NCI-H510A (cell line): ENCODE data around the gene FBXO38.
A peak's percentile ranks its signal among the peaks of the same experiment; 100 is the strongest.

Experiments
- DNase-seq: peaks from one replicate; lab custom pipeline; 2025; lab: John Stamatoyannopoulos, UW

FBXO38 gene, protein sequence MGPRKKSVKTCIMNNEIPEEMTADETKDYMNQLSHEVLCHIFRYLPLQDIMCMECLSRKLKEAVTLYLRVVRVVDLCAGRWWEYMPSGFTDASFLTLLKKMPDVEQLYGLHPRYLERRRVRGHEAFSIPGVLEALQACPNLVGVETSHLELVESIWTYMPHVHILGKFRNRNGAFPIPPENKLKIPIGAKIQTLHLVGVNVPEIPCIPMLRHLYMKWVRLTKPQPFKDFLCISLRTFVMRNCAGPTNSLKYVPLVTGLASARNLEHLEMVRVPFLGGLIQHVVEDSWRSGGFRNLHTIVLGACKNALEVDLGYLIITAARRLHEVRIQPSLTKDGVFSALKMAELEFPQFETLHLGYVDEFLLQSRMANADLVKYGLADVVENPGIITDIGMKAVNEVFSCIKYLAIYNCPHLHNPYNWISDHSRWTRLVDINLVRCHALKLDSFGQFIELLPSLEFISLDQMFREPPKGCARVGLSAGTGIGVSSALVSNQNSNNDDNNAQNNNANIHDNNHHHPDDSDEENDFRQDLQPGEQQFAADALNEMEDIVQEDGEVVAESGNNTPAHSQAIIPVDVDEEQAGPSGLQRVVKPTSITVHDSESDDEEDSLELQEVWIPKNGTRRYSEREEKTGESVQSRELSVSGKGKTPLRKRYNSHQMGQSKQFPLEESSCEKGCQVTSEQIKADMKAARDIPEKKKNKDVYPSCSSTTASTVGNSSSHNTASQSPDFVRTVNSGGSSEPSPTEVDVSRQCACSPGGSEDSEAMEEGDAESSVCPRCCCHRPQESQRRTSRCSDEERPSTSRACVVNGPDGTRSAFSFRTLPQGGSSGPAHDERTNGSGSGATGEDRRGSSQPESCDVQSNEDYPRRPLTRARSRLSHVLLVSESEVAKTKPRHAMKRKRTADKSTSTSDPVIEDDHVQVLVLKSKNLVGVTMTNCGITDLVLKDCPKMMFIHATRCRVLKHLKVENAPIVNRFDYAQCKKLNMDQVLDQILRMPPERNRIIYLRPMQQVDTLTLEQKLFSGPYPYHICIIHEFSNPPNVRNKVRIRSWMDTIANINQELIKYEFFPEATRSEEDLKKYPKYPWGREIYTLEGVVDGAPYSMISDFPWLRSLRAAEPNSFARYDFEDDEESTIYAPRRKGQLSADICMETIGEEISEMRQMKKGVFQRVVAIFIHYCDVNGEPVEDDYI

DNA sequence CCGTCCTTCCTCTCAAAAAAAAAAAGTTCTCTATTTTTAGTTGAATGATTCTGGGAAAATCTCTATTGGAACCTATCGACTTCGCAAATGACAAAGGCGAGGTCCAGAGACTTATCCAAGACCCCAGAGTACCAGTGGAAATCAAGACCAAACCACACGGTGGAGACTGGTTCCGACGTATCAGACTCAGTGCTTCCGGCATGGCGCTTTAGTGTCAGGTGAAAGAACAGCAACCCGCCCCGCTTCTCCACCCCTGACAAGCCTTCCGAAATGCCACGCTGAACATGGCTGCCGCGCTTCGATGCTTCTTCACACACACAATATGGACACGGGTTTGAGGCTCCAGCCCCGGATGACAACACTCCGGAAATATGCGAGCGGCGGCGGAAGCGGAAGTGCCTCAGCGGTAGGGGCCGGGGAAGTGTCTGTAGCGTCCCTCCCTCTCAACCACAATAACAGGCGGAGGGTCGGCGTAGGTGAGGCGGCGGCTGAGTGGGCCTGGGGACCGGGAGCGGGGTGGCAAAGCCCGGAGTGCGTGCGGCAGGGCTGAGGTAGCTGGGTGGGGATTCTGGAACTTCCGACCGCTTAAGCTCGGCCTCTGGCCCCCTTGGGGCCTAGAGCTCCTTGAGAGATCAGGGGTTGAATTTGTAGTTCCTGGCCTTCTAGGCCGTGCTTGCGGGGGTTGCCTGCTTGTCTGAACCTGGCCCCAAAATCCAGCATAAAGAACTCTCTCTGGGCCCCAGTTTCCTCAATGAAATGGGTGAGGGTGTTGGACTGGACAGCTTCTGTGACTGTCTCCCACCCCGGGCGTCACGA is at the start of gene FBXO38:
FBXO38 (plus strand) TSS at position 395 of the 816 bp plus-strand sequence. CDS start 10,819 bp downstream, outside the sequence.
- peak; percentile 83 for DNase-seq

DNA sequence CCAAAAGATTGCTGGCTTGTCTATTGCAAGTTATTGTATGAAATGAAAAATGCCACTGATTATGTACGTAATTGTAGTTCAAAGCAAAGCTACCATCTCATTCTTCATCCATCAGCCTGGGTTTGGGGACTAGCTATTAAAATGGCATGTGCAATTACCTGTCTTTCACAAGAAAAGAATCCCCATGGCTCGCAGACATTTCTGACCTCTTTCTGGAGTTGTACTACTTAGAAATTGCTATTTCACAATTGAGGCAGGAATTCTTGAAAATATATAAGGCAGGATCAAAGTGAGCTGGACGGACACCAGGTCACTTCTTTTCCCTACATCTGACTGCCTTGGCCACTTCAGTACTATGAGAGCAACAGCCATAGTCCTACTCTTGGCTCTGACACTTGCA is 48.5 kb upstream of the FBXO38 start, which contains the start of gene SPINK9:
SPINK9 (plus strand) TSS at position 301 of the 400 bp plus-strand sequence; CDS start at position 356, 55 bp downstream.
- no peak for DNase-seq

- DNase-seq: no peak
Observed at GRCh38 chr5:148336704-148337435, 46.9 kb upstream of the FBXO38 start.

GRCh38 chr5:148342371-148343045 is 41.2 kb upstream of the FBXO38 start:
- DNase-seq: no peak

- no peak for DNase-seq
Observed at GRCh38 chr5:148343046-148343407, 40.7 kb upstream of the FBXO38 start.

DNA sequence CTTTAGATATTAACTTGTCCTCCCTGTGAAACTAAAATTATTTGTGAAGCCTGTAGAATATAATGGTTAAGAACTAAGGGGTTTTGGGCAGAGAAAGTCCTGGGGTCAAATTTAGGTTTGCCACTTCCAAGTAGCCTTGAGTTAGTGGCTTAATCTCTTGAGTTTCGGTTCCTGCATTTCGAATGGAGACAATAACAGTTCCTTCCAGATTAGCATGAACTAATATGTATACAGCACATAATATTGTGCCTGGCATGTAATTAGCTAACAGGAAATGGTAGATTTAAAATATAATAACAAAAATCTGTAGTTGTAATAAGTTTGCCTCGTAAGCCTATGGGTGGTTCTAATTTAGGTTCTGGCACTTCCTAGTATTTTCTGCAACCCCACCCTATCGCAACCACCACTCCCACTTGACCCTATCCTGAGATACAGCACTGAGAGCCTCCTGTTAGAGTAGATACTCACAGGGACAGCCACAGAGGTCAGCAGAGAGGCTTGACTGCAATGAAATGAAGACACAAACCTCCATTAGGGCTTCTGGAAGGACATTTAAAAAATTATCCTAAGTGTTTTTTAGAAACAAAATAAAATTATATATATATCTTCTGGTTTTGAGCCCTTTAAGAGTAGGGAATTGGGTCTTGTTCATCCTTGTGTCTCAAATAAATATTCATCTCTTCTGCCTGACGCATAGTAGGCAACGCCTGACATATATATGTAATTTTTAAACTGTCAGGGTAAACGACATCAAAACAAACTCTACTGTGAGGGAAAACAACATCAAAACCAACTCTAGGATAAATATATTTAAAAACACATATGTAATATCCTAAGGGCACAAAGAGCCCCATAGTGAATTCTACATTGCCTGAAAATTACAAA is 39.9 kb upstream of the FBXO38 start:
- no peak for DNase-seq

DNA sequence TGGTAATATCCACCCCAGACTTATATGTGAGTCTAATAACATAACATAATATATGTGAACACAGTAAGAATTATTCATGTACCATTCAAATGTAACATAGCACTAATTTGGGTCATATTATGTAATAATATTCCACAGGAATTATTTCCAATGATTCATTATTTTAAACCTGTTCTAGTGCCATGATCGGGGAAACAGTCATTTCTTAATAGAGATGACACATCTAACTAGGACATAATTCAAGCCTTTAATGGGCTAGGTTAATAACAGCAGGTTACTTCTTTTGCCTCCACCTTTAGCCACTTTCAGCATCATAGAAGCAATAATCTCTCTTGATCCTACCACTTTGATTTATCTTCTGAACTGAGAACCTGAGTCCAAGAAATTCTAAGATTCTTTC is 36.1 kb upstream of the FBXO38 start:
- DNase-seq: no peak

DNA sequence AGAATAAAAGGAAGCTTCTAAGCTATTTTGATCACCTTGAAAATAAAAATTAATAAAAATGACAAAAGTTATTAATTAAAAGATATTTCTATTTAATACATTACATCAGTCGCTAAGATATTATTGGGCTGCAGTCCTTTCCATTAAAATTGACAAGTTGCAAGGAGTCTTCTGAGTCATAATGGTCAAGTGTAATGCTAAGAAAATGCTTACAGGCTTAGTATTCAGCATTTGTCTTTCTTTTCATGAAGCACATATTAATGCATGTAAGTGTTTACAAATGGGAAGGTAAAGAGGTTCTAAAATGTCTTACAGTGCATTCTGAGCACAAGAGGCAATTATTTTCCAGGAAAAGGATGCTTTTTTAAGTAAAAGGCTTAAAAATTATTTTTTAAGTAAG is 31.1 kb upstream of the FBXO38 start:
- DNase-seq: no peak

DNA sequence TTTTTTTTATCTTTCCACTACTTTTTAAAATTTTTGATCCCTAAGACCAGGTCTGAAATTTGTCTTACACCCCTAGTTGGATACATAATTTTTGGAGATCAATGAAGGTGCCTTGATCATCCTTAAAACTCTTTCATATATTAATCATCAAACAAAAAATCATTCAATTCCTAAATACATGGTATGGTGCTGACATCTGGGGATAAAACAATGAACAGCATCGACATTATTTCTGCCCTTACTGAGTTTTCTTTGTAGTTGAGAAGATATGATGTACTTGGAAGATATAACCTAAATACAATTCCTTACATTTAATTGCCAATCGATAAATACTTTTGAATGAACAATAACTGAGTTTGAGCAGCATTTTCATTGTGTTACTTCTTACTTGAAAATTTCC is 30.1 kb upstream of the FBXO38 start:
- DNase-seq: no peak

DNA sequence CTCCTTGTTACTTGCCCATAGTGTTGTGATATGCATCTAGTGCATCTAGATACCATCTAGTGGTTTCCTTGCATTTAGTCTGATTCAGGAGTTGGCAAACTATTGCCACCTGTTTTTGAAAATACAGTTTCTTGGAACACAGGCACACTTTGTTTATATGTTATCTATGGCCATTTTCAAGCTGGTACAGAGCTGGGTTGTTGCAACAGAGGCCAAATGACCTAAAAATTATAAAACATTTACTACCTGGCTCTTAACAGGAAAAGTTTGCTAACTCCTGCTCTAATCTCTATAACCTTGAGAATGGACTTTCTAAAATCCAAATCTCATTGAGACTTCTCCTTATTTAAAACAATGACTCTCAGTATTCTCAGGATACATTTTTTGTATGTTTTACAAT is 19.4 kb upstream of the FBXO38 start:
- DNase-seq: no peak

- no peak for DNase-seq
Observed at GRCh38 chr5:148368299-148368698, 15.5 kb upstream of the FBXO38 start.

DNA sequence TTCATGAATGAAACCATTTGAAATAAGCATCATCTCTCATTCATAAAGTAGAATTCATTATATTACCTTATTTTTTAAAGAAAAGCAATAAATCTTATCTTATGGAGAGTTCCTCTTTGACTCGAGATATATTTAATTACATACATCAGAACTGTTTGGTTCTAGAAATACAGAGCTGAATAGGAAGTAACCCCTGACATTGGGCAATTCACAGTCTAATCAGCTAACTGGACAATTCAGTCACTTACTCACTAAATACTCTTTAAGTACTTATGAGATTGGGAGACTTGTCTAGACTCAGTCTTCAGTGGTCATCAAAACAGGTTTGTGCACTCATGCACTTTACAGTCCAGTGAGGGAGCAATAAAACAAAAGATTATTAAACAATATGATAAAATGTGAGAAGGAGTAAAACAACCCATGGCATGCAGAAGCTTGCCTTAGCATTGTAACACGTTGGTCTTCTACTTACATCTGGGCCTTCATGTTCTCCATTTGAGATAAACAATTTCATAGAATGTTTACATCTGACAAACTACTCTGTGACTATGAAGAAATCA is 11.5 kb upstream of the FBXO38 start:
- no peak for DNase-seq

DNA sequence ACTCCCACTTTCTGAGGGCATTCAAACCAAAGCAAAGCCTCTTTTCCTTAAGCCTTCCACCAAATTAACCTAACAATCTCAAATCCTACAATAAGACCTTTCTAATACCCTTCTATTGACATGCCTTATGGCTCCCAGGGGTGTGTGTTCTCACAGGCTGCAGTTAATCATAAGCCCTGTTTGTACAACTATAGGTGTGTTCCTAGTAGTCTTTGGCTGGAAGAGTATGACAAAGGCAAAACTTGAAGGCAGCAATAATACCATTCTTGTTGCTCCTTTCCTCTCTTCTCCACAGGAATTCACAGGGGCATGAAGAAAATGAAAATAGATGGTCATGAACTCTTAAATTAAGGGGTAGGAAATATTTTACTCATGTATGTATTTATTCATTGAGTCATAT is 10.9 kb upstream of the FBXO38 start:
- no peak for DNase-seq

GRCh38 chr5:148374690-148375360 is 8.9 kb upstream of the FBXO38 start:
- peak; percentile 20 for DNase-seq

DNA sequence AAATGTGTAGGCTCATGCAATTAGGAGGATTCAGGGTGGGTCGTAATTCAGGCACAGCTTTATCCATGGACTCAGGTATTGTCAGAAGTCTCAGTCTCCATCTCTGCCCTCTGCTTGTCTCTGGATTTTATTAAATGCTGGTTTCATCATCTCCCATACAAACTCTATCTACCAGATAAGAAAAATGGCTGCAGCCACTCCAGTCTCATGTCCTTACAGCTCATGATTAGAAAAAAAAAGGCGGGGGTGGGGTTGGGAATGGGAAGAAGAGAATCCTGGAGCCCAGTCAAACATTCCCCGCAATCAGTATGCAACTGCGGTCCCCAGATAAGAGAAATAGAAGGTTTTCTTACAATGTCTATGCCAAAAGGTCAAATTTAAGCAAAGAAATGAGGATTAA is 7.6 kb upstream of the FBXO38 start:
- DNase-seq: no peak

DNA sequence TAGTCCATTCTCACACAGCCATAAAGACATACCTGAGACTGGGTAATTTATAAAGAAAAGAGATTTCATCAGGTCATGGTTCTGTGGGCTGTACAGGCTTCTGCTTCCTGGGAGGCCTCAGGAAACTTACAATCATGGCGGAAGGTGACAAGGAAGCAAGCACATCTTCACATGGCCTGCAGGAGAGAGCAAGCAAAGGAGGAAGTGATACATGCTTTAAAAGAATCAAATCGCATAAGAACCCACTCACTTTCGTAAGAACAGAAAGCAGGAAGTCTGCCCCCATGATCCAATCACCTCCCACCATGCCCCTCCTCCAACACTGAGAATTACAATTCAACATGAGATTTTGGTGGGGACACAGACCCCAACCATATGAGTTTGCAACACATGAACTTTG is 5.1 kb upstream of the FBXO38 start:
- DNase-seq: no peak

- DNase-seq: no peak
Observed at GRCh38 chr5:148379340-148379739, 4.4 kb upstream of the FBXO38 start.

GRCh38 chr5:148381906-148382305 is 1.9 kb upstream of the FBXO38 start:
- no peak for DNase-seq
